Measurements from ENCODE around the gene ATP7A.

ATP7A gene

DNA sequence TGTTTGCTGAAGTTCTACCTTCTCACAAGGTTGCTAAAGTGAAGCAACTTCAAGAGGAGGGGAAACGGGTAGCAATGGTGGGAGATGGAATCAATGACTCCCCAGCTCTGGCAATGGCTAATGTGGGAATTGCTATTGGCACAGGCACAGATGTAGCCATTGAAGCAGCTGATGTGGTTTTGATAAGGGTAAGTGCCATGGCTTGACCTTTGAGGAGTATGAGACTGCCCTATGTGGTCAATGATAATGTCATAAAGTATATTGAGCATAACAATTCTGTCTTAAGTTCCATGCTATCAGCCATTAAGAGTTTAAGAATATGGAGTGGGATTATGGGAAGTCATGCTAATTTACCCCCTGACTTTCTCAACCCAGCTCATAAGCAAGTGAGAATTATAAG lies 132.1 kb downstream of the ATP7A start:
- no peak overlapping the region for H2BK120ac ChIP-seq (ENCODE audit: insufficient read depth, low read length, poor library complexity)
- H3K23ac ChIP-seq (ENCODE audit: low read length): no peak overlapping the region
- H3K36me3 ChIP-seq (ENCODE audit: control insufficient read depth in 1 of 2, insufficient read depth in 2 of 2, low read length in 2 of 2): peaks cover 0 to 1% of the 10 kb centered on the region in 2 experiments
- WGBS (ENCODE audit: extremely low coverage, insufficient coverage, insufficient read length): no CpG with 5 or more reads among the region's 1 CpG
- H2BK12ac ChIP-seq (ENCODE audit: low read length): no peak overlapping the region
- H2BK5ac ChIP-seq (ENCODE audit: low read depth, low read length, poor library complexity): no peak overlapping the region
- no peak overlapping the region for H4K8ac ChIP-seq (ENCODE audit: low read depth, low read length)
- H3K79me2 ChIP-seq (ENCODE audit: control insufficient read depth, insufficient read depth, low read length, poor library complexity): no peaks in the 10 kb centered on the region
- H3K27me3 ChIP-seq (ENCODE audit: insufficient read depth, low read length): no peaks in the 10 kb centered on the region
- no peak overlapping the region for H3K14ac ChIP-seq (ENCODE audit: low read length)
- H3K4me2 ChIP-seq (ENCODE audit: low read length): no peak overlapping the region
- DNase-seq: no peak
- H3K9me3 ChIP-seq (ENCODE audit: insufficient read depth, low read depth, low read length): no peaks in the 10 kb centered on the region
- H4K91ac ChIP-seq (ENCODE audit: low read depth, low read length): no peak overlapping the region
- H3K4me1 ChIP-seq (ENCODE audit: control insufficient read depth in 1 of 2, insufficient read depth in 2 of 2, low read length in 2 of 2): no peaks in the 10 kb centered on the region
- H2AK5ac ChIP-seq (ENCODE audit: low read length): no peak overlapping the region
- no peak overlapping the region for H2AFZ ChIP-seq (ENCODE audit: insufficient read depth, low read length, poor library complexity)
- H3K18ac ChIP-seq (ENCODE audit: low read length): no peak overlapping the region
- H3K9ac ChIP-seq (ENCODE audit: low read length): no peak overlapping the region
- H3K27ac ChIP-seq (ENCODE audit: low read depth, low read length): no peak overlapping the region
- no peak overlapping the region for H4K12ac ChIP-seq (ENCODE audit: low read depth, low read length)
- H3K4me3 ChIP-seq (ENCODE audit: low read depth, low read length): no peak overlapping the region
- H3K79me1 ChIP-seq (ENCODE audit: low read length): no peaks in the 10 kb centered on the region
- H3K4ac ChIP-seq (ENCODE audit: low read depth, low read length): no peak overlapping the region

DNA sequence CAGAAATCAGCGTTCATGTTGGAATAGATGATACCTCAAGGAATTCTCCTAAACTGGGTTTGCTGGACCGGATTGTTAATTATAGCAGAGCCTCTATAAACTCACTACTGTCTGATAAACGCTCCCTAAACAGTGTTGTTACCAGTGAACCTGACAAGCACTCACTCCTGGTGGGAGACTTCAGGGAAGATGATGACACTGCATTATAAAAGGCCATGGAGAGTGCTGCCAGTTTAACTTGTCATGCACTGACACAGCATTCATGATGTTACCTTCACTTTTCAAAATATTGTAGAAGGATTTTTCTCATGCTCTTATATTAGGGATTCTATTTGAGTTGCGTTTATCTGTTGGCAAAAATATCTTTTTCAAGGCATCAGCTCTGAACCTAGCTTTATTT lies 135.9 kb downstream of the ATP7A start:
- H2BK5ac ChIP-seq (ENCODE audit: low read depth, low read length, poor library complexity): no peak overlapping the region
- no peak overlapping the region for H3K4me3 ChIP-seq (ENCODE audit: low read depth, low read length)
- H3K79me1 ChIP-seq (ENCODE audit: low read length): no peaks in the 10 kb centered on the region
- H2BK12ac ChIP-seq (ENCODE audit: low read length): no peak overlapping the region
- no peak overlapping the region for H2AK5ac ChIP-seq (ENCODE audit: low read length)
- H3K4me2 ChIP-seq (ENCODE audit: low read length): no peak overlapping the region
- no peaks in the 10 kb centered on the region for H3K27me3 ChIP-seq (ENCODE audit: insufficient read depth, low read length)
- H3K36me3 ChIP-seq (ENCODE audit: control insufficient read depth in 1 of 2, insufficient read depth in 2 of 2, low read length in 2 of 2): no peaks in the 10 kb centered on the region
- no peaks in the 10 kb centered on the region for H3K4me1 ChIP-seq (ENCODE audit: control insufficient read depth in 1 of 2, insufficient read depth in 2 of 2, low read length in 2 of 2)
- no peak overlapping the region for H4K8ac ChIP-seq (ENCODE audit: low read depth, low read length)
- no peaks in the 10 kb centered on the region for H3K79me2 ChIP-seq (ENCODE audit: control insufficient read depth, insufficient read depth, low read length, poor library complexity)
- DNase-seq: no peak
- H3K23ac ChIP-seq (ENCODE audit: low read length): no peak overlapping the region
- no peak overlapping the region for H4K91ac ChIP-seq (ENCODE audit: low read depth, low read length)
- H3K27ac ChIP-seq (ENCODE audit: low read depth, low read length): no peak overlapping the region
- no CpG with 5 or more reads among the region's 4 CpGs for WGBS (ENCODE audit: extremely low coverage, insufficient coverage, insufficient read length)
- H3K18ac ChIP-seq (ENCODE audit: low read length): no peak overlapping the region
- H3K9me3 ChIP-seq (ENCODE audit: insufficient read depth, low read depth, low read length): no peaks in the 10 kb centered on the region
- H3K14ac ChIP-seq (ENCODE audit: low read length): no peak overlapping the region
- no peak overlapping the region for H3K4ac ChIP-seq (ENCODE audit: low read depth, low read length)
- H4K12ac ChIP-seq (ENCODE audit: low read depth, low read length): no peak overlapping the region
- H3K9ac ChIP-seq (ENCODE audit: low read length): no peak overlapping the region
- no peak overlapping the region for H2BK120ac ChIP-seq (ENCODE audit: insufficient read depth, low read length, poor library complexity)
- H2AFZ ChIP-seq (ENCODE audit: insufficient read depth, low read length, poor library complexity): no peak overlapping the region

DNA sequence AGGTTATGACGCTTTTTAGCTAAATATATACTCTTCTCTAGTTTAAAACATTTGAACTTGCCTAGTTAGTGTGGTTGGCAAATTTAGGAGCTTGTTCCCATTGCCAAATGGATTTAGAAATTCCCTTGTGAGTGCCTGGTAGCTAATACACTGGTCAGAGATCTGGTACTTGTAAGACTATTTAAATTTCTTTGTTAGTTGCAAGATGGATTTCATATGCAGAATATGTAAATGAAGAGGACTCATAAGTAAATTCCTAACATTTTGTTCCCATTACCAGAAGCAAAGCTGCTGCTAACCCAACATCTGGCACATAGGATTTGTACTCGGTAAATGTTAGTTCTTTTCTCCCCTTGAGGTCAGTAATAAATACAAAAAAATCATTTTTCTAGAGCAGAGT lies 137.6 kb downstream of the ATP7A start:
- Histone ChIP-seq H2AFZ (ENCODE audit: insufficient read depth, low read length, poor library complexity) (no peak overlapping the region), H4K12ac (ENCODE audit: low read depth, low read length) (no peak overlapping the region), H3K27ac (ENCODE audit: low read depth, low read length) (no peak overlapping the region), H3K36me3 (ENCODE audit: control insufficient read depth in 1 of 2, insufficient read depth in 2 of 2, low read length in 2 of 2) (no peaks in the 10 kb centered on the region), H3K4me2 (ENCODE audit: low read length) (no peak overlapping the region), H2BK12ac (ENCODE audit: low read length) (no peak overlapping the region), H3K79me1 (ENCODE audit: low read length) (no peaks in the 10 kb centered on the region), H3K14ac (ENCODE audit: low read length) (no peak overlapping the region), H3K4ac (ENCODE audit: low read depth, low read length) (no peak overlapping the region), H3K23ac (ENCODE audit: low read length) (no peak overlapping the region), H3K9ac (ENCODE audit: low read length) (no peak overlapping the region), H3K27me3 (ENCODE audit: insufficient read depth, low read length) (no peaks in the 10 kb centered on the region), H3K79me2 (ENCODE audit: control insufficient read depth, insufficient read depth, low read length, poor library complexity) (no peaks in the 10 kb centered on the region), H4K91ac (ENCODE audit: low read depth, low read length) (no peak overlapping the region), H2BK5ac (ENCODE audit: low read depth, low read length, poor library complexity) (no peak overlapping the region), H2AK5ac (ENCODE audit: low read length) (no peak overlapping the region), H4K8ac (ENCODE audit: low read depth, low read length) (no peak overlapping the region), H3K18ac (ENCODE audit: low read length) (no peak overlapping the region), H2BK120ac (ENCODE audit: insufficient read depth, low read length, poor library complexity) (no peak overlapping the region), H3K4me1 (ENCODE audit: control insufficient read depth in 1 of 2, insufficient read depth in 2 of 2, low read length in 2 of 2) (no peaks in the 10 kb centered on the region), H3K4me3 (ENCODE audit: low read depth, low read length) (no peak overlapping the region), H3K9me3 (ENCODE audit: insufficient read depth, low read depth, low read length) (no peaks in the 10 kb centered on the region)
- DNase-seq: no peak
- no CpG with 5 or more reads among the region's 2 CpGs for WGBS (ENCODE audit: extremely low coverage, insufficient coverage, insufficient read length)

DNA sequence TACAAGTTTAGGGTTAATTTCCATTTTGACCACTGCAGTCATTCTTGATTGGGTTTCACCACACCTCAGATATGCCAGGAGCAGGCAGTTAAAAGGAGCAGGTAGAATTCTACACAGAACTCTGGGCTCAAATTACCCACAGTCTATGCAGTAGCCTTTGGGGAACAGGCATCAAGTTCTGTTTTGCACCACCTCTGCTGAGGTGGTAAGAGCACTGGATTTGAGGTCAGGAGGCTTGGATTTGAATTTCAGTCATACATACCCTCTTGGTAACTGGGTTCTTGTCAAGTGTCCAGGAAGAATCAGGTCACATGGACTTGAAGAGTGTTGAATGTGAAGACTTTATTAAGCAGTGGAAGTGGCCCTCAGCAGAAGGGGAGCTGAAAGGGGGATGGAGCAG lies 153.2 kb downstream of the ATP7A start:
- no peak overlapping the region for H2BK5ac ChIP-seq (ENCODE audit: low read depth, low read length, poor library complexity)
- no peak overlapping the region for H3K14ac ChIP-seq (ENCODE audit: low read length)
- no peaks in the 10 kb centered on the region for H3K36me3 ChIP-seq (ENCODE audit: control insufficient read depth in 1 of 2, insufficient read depth in 2 of 2, low read length in 2 of 2)
- H3K9me3 ChIP-seq (ENCODE audit: insufficient read depth, low read depth, low read length): no peaks in the 10 kb centered on the region
- no peak overlapping the region for H4K12ac ChIP-seq (ENCODE audit: low read depth, low read length)
- no peak overlapping the region for H4K8ac ChIP-seq (ENCODE audit: low read depth, low read length)
- no peaks in the 10 kb centered on the region for H3K79me2 ChIP-seq (ENCODE audit: control insufficient read depth, insufficient read depth, low read length, poor library complexity)
- no peak overlapping the region for H3K4ac ChIP-seq (ENCODE audit: low read depth, low read length)
- H2BK12ac ChIP-seq (ENCODE audit: low read length): no peak overlapping the region
- no peaks in the 10 kb centered on the region for H3K27me3 ChIP-seq (ENCODE audit: insufficient read depth, low read length)
- no peak overlapping the region for H2AFZ ChIP-seq (ENCODE audit: insufficient read depth, low read length, poor library complexity)
- H3K9ac ChIP-seq (ENCODE audit: low read length): no peak overlapping the region
- no peak overlapping the region for H2AK5ac ChIP-seq (ENCODE audit: low read length)
- H3K79me1 ChIP-seq (ENCODE audit: low read length): no peaks in the 10 kb centered on the region
- H3K4me1 ChIP-seq (ENCODE audit: control insufficient read depth in 1 of 2, insufficient read depth in 2 of 2, low read length in 2 of 2): no peaks in the 10 kb centered on the region
- no peak overlapping the region for H3K23ac ChIP-seq (ENCODE audit: low read length)
- no peak overlapping the region for H4K91ac ChIP-seq (ENCODE audit: low read depth, low read length)
- no peak overlapping the region for H3K4me2 ChIP-seq (ENCODE audit: low read length)
- no peak overlapping the region for H3K4me3 ChIP-seq (ENCODE audit: low read depth, low read length)
- no peak overlapping the region for H3K27ac ChIP-seq (ENCODE audit: low read depth, low read length)
- no peak overlapping the region for H2BK120ac ChIP-seq (ENCODE audit: insufficient read depth, low read length, poor library complexity)
- DNase-seq: no peak
- no peak overlapping the region for H3K18ac ChIP-seq (ENCODE audit: low read length)

DNA sequence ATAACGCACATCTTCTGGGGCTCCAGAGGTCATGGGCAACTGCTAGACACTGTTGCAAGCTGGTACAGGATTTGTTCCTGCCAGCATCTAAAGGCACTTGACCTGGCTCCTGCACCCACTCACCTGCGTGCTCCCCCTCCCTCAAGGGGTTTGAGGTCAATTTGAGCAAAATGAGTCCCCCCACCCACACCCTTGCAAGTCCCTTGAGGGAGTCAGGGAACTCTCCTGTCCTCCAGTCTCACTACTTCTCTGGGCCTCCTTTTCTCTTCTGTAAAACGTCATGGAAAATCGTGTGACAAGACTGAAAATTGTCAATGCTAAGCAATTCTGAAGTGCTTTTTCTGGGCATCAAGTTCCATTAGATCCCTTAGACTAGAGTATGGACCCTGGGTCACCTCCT lies 153.7 kb downstream of the ATP7A start:
- H3K79me1 ChIP-seq (ENCODE audit: low read length): no peaks in the 10 kb centered on the region
- no peak overlapping the region for H3K23ac ChIP-seq (ENCODE audit: low read length)
- H3K9me3 ChIP-seq (ENCODE audit: insufficient read depth, low read depth, low read length): no peaks in the 10 kb centered on the region
- no peaks in the 10 kb centered on the region for H3K36me3 ChIP-seq (ENCODE audit: control insufficient read depth in 1 of 2, insufficient read depth in 2 of 2, low read length in 2 of 2)
- H3K79me2 ChIP-seq (ENCODE audit: control insufficient read depth, insufficient read depth, low read length, poor library complexity): no peaks in the 10 kb centered on the region
- DNase-seq: no peak
- H2AK5ac ChIP-seq (ENCODE audit: low read length): no peak overlapping the region
- no peak overlapping the region for H2AFZ ChIP-seq (ENCODE audit: insufficient read depth, low read length, poor library complexity)
- H4K91ac ChIP-seq (ENCODE audit: low read depth, low read length): no peak overlapping the region
- WGBS (ENCODE audit: extremely low coverage, insufficient coverage, insufficient read length): no CpG with 5 or more reads among the region's 4 CpGs
- H3K27ac ChIP-seq (ENCODE audit: low read depth, low read length): no peak overlapping the region
- no peak overlapping the region for H4K12ac ChIP-seq (ENCODE audit: low read depth, low read length)
- H3K4me1 ChIP-seq (ENCODE audit: control insufficient read depth in 1 of 2, insufficient read depth in 2 of 2, low read length in 2 of 2): no peaks in the 10 kb centered on the region
- H3K27me3 ChIP-seq (ENCODE audit: insufficient read depth, low read length): no peaks in the 10 kb centered on the region
- no peak overlapping the region for H4K8ac ChIP-seq (ENCODE audit: low read depth, low read length)
- no peak overlapping the region for H2BK120ac ChIP-seq (ENCODE audit: insufficient read depth, low read length, poor library complexity)
- no peak overlapping the region for H3K14ac ChIP-seq (ENCODE audit: low read length)
- no peak overlapping the region for H3K4ac ChIP-seq (ENCODE audit: low read depth, low read length)
- no peak overlapping the region for H2BK12ac ChIP-seq (ENCODE audit: low read length)
- H3K9ac ChIP-seq (ENCODE audit: low read length): no peak overlapping the region
- H3K18ac ChIP-seq (ENCODE audit: low read length): no peak overlapping the region
- H2BK5ac ChIP-seq (ENCODE audit: low read depth, low read length, poor library complexity): no peak overlapping the region
- no peak overlapping the region for H3K4me2 ChIP-seq (ENCODE audit: low read length)
- no peak overlapping the region for H3K4me3 ChIP-seq (ENCODE audit: low read depth, low read length)
